ENCODE results near the gene PCDH9.

The PCDH9 gene

GRCh38 chr13:66704110-66704509 lies 526.0 kb downstream of the PCDH9 start:
- DNase-seq = no peak

- no peak for DNase-seq
These were observed 526.5 kb downstream of the PCDH9 start for GRCh38 chr13:66703597-66703996.

- DNase-seq = no peak
These were observed 530.0 kb downstream of the PCDH9 start for GRCh38 chr13:66700117-66700601.

DNA sequence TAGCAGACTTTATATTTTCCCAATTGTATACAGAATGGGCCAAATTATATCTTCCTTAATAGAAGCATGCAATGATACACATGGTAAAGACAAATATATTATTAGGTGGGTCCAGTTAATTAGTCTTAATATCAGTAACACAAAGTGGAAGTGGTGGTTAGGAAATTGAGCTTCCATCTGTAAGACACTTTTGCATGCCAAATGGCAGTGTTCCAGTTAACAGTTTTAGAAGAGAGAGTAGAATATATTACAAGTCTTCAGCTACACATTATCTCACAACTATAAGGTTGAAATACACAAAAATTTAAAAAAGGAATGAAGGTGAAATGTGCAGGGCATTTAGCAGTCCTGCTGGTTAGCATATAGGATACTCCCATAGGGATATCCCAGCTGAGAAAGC lies 536.5 kb downstream of the PCDH9 start:
- DNase-seq = no peak

DNA sequence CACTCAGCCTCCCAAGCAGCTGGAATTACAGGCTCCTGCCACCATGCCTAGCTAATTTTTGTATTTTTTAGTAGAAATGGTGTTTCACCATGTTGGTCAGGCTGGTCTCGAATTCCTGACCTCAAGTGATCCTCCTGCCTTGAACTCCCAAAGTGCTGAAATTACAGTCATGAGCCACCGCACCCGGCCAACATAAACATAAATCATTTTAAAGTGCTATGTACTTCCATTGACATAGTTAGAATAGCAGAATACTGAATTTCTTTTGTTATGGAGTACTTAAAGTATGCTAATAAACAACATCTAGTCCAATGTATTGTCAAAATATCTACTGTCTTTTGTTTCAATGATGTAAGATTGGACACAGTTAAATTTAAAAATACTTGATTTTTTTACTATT lies 539.0 kb downstream of the PCDH9 start:
- no peak for DNase-seq

GRCh38 chr13:66689628-66690027 lies 540.5 kb downstream of the PCDH9 start:
- DNase-seq = no peak

GRCh38 chr13:66689037-66689619 lies 541.0 kb downstream of the PCDH9 start:
- DNase-seq = no peak

DNA sequence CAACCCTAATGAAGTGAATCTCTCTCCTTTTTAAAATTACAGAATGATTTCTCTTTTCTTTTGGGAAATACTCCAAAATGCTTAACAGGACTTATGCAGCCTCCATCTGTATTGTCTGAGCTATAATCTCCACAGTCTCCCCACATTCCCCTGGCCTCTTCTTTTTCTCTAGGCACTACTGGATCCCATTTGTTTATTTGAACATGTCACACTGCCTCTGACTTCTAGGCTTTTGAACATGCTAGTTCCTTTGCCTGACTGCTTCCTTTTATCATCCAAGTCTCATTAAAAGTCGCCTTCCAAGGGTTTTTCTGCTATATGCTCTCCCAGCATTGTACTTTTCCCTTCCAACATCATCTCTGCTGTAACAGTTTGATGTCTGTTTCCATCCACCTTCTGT lies 548.7 kb downstream of the PCDH9 start:
- no peak for DNase-seq

- no peak for DNase-seq
These were observed 550.1 kb downstream of the PCDH9 start for GRCh38 chr13:66680031-66680430.

DNA sequence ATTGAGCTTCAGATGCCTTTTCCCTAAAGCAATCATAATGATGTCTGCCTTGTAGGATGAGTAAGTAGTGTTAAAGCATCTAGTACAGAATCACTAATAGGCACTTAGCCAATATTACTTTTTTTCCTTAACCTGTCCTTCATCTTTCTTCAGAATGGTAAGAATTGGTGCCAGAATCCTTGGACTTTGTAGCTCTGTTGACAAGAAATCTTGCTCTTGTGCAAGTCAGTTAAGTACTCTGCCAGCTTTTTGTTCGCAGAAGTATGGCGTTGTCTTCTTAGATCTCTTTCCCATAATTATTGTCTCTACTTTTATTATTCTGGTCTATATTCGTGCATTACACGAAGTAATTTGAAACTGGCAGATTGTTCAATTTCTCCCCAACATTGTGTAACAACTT lies 554.5 kb downstream of the PCDH9 start:
- no peak for DNase-seq

DNA sequence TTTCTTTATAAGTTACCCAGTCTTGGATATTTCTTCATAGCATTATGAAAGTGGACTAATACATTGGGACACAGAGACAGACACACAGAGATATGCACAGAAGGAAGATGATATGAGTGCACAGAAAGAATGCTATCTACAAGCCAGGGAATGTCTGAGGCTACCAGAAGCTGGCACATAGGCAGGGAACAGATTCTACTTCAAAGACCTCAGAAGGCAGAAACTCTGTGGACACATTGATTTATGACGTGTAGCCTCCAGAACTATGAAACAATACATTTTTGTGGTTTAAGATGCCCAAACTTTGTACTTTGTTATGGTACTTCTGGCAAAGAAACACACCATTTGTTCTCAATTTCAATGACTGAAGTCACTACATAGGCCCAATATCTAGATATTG lies 556.7 kb downstream of the PCDH9 start:
- no peak for DNase-seq

DNA sequence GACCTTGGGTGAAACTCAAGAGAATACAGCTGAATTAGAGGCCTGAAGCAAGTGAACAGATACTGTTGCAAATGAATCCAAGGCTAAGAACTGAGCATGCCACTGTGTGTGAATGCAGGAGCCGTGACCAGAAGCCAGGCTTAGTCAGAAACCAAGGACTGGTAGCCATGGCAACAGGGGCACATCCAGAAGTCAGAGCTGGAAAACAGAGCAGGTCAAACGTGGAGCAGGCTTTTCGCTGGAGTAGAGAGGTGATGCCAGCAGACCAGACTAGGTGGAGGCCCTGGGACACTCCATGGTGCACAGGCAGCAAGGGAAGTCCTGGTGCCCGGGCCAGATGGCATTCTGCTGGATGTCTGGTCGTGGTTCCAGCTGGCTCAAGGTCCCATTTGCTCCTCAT lies 564.1 kb downstream of the PCDH9 start:
- no peak for DNase-seq

GRCh38 chr13:66663711-66664110 lies 566.4 kb downstream of the PCDH9 start:
- no peak for DNase-seq

GRCh38 chr13:66663206-66663605 lies 566.9 kb downstream of the PCDH9 start:
- DNase-seq = no peak

DNA sequence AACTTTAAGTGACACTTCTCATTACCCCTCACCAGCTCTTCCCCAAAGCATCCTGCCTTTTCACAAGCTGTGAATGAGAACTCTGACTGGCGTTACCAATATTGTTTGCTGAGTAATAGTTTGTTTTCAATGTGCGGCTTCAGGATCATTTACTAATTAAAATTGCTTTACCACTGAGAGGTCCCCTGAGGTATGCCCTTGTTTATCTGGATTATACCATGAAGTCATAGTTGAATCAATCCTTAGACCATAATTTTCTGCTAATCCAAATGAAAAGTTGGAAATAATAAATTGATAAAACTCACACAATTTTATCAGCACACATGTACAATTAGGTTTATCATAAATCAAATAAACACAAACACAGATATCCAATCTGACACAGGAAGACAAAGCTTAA lies 568.8 kb downstream of the PCDH9 start:
- no peak for DNase-seq

GRCh38 chr13:66660468-66660813 lies 569.7 kb downstream of the PCDH9 start:
- no peak for DNase-seq

DNA sequence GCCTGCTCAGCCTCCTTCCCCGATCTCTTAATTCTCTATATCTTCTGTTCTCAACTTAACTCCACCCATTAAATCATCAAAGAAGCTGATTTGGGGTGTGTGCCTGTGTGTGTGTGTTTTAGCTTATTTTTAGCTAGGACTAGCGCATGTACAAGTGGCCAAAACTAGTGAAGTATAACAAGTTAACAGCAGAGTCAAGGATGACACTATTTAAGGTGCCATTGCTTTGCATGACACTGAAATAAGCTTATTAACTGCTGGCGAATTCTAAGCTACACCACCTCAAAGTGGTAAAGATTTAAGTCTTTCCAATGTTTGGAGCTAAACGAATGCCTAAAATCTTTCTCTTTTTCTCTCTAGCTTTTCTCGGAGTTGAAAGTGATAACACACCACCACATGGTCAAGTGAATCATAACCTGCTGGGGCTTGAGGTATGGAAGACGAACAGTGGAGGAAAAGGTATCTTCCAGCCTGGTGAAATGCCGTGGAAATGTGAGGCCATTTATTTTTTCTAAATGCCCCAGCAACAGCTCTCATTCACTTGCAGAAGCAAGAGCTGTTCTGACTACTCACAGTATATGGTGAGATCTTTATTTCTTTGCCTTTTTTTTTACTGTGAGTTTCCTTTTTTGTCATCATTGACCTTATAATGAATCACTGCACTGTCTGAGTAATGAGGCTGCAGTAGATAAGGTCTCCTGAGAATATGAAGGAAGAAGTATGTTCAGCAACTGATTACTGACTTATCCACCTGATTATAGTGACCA lies 570.3 kb downstream of the PCDH9 start:
- DNase-seq = no peak

DNA sequence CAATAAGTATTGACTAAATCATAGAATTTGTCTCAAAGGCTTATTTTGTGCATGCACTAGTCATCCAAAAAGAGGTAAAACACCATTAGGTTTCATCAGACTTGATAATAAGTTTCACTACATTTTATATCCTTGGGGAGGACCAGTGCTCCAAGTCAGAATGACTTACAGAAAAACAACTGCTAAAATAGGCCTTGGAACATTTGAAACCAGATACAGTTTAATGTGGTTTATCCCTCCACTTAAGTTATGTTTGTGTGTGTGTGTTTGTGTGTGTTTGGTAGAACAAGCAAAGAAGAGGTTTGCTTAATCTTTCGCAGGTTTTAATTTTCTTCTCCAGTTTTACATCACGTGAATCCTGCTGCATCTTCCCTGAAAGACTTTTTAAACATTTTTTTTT lies 570.9 kb downstream of the PCDH9 start:
- DNase-seq = no peak

DNA sequence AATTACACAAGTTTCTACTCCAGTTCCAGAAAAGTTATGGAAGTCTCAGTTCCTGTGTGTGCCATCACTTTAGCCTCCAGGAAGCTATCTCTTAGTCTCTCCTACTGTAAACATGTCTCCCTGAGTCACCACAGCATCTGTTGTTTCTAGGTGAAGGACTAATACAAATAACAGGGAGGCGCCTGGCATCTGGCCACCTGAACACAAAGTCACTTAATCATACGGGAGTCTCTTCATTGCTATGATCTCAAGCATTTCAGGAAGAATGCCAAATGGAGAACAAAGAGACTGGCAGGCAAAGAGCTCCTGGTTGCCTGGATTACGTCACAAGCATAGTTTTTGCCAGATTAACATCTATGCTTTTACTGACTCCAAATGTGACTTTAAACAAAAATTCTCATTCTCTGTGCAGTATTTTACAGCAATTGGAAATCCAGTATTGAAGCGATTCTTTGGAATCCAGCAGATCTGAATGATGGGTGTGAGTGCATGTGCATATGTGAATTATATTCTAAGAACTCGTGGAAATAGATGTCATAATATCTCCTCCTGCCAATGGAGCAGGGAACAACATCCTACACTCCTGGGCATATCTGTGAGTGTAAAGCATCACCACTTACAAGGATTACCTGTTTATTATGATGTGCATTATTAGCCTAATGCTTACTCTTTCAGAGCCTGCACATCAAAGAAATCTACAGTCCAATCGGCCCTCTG lies 572.8 kb downstream of the PCDH9 start:
- no peak for DNase-seq

- no peak for DNase-seq
These were observed 574.2 kb downstream of the PCDH9 start for GRCh38 chr13:66655847-66656454.

DNA sequence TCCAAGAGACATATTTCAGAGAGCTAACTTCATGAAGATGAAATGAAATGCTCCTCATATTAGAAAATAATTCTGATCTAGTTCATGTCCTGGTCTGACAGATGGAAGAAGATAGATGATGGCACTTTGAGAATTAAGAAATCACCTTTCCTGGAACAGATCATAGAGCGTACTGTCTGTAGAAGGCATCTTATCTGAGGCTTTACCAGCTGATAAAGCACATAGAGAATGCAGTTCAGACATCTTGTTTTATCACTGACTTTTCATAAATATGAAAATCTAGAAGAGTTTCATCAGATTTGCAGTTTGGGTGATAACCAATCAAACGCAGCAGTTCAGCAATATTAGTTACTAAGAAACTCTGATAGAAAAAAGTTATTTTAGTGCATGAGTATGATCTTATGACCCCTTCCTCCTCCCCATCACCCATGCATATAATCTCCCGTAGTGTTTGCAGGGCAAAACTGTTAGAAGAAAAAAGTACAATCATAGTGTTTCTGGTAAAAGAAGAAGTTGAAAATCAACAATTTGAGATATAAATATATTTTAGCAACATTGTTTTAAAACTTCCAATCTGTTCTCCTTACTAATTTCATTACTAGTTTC lies 585.2 kb downstream of the PCDH9 start:
- DNase-seq = no peak

DNA sequence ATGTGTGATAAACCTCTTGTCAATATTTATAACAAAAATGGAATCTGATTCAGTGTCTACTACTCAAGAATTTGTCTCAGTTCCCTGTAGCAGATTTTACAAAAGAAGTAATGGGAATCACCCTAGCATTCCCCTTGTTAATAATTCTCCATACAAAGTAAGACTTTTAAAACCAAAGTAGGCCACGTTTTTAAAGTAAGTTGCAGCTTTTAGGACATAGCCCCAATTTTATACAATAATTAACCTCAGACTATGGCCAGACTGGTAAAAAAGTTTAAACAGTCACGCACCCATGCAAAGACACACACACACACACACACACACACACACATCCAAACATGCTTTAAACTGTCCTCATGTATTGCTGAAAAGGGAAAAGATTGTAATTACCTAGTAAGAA lies 589.9 kb downstream of the PCDH9 start:
- no peak for DNase-seq

DNA sequence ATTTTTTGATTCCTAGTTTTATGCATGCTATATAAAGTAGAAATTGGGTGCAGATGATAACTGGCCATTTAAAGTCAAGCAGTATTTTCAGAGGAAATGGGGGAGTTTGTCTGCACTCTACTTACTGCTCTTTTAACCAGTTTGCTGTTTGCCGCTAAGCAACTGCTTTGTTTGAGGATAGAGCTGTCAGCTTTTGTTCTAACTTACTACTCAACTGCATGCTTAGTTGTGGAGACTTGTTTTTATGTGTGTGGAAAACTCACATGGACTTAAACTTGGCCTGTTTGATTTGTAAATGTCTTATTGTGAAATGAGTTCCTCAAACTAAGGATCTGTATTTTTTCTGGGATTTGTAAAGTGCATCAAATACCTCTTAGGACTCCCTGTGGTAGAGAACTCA lies 591.1 kb downstream of the PCDH9 start:
- no peak for DNase-seq
